Stimulated activated CD8-positive, alpha-beta memory T cell treated with anti-CD3 and anti-CD28 coated beads, Interleukin-2, amount 100 ng/mL, for 1 hour (primary cell): ENCODE results near the gene RNF123.

Experiments used
- DNase-seq, 2 donors: peaks; one replicate each; pipeline ENCODE4 v3.0.0-alpha.2; 2020; ENCODE audit warnings: low read depth in 2 of 2

Gene RNF123

GRCh38 chr3:49750056-49750455, 60.7 kb downstream of the RNF123 start:
- DNase-seq = no peak

GRCh38 chr3:49751501-49751900, 62.1 kb downstream of the RNF123 start:
- no peak for DNase-seq

DNA sequence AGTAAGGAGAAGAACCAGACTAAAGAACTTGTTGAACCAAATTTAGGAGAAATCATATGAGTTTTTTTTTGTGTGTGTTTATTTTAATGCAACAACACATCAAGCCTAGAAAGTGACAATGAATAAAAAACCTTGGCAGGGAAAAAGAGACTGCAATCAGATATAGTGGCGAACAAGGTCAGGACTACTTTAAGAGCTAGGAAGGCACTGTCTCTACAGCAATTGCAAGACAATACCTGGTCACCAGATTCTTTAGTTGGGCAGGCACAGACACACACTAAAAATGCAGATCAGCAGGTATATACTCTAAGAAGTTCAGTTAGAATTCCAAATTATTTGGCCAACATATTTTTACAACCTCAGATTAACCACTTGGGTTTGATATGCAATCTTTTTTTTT, 65.2 kb downstream of the RNF123 start:
- no peak for DNase-seq

GRCh38 chr3:49756036-49756435, 66.7 kb downstream of the RNF123 start:
- no peak for DNase-seq

DNA sequence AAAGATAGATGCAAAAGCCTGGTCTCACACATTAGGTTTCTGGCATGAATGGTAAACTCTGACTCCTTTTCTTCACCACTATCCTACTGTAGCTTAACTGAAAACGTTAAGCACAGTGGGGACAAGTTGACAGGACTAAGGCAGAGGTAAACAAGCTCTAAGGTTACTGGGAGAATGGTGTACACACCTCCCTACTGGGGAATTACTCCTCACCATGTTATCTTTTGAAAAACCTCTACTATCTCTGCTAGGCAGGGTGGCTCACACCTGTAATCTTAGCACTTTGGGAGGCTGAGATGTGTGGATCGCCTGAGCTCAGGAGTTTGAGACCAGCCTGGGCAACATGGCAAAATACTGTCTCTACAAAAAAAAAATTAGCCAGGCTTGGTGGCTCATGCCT, 67.8 kb downstream of the RNF123 start:
- no peak for DNase-seq

DNA sequence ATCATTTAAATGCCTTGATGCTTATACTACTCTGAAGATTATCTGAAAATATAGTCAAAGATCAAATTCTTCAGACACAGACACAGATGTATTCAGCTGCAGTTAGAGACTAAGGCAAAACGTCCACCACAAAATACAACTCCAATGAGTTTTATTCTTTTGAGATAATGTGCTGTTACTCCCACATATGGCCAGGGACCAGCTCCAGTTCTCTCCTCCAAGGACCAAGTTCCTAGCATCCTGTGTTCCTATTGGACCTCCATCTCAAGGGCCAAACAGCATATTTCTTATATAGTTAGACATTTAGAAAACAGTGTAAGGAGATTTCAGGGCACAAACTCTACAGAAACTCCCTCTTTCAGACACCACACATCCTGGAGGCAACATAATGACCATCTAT, 69.9 kb downstream of the RNF123 start:
- no peak for DNase-seq

GRCh38 chr3:49761661-49762060, 72.3 kb downstream of the RNF123 start:
- DNase-seq = no peak

- DNase-seq = no peak
Measured at GRCh38 chr3:49763981-49764380, 74.6 kb downstream of the RNF123 start.

DNA sequence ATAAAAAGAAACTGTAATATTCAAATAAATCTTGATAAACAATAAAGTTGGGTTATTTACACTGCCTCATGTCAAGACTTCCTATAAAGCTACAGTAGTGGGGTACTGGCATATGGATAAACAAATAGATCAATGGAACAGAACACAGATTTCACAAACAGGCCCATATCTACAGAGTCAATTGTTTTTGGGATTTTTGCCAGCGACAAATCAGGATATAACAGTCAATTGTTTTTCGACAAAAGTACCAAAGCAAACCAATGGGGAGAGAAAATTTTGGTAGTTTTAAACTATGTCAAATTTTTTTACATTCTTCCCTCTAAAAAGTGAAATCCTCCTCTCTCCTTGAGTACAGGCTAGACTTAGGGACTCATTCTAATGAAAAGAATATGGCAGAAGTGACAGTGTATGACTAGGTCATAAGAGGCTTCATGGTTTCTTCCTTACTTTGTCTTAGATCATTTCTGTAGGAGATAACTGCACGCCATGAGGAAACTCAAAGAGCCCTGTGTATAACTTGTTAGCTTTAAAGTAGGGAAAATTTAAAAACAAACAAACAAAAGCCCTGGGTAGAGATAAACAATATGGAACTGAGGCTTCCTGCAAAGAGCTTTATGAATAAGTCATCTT, 80.0 kb downstream of the RNF123 start:
- DNase-seq = no peak

DNA sequence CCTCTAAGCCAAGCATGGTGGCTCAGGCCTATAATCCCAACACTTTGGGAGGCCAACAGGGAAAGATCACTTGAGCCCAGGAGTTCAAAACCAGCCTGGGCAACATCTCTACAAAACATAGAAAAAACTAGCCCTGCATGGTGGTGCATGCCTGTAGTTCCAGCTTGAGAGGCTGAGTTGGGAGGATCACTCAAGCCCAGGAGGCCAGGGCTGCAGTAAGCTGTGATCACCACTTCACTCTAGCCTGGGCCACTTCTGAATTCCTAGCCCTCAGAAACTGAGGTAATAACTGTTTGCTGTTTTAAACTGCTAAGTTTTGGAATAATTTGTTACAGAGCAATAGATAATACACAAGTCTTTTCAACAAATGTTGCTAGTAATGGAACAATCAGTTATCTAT, 80.6 kb downstream of the RNF123 start:
- no peak for DNase-seq
